ENCODE measurements around the gene CDK8.

Gene CDK8

GRCh38 chr13:26422036-26422435 lies 168.1 kb downstream of the CDK8 start:
- no peak overlapping the region for H3K4me3 ChIP-seq (ENCODE audit: low read depth, low read length)
- H3K36me3 ChIP-seq: no peaks in the 10 kb centered on the region
- TF ChIP-seq CTCF (IDR thresholded peaks at IDR 0.05; ENCODE audit: low read depth, low read length): no peak
- H3K27me3 ChIP-seq (ENCODE audit: insufficient read depth, low read depth, severe bottlenecking): no peaks in the 10 kb centered on the region
- no peak for DNase-seq
- H3K27ac ChIP-seq: no peak overlapping the region
- no peaks in the 10 kb centered on the region for H3K9me3 ChIP-seq (ENCODE audit: severe bottlenecking)

- no peaks in the 10 kb centered on the region for H3K36me3 ChIP-seq
- H3K4me3 ChIP-seq (ENCODE audit: low read depth, low read length): no peak overlapping the region
- no peak for TF ChIP-seq CTCF (IDR thresholded peaks at IDR 0.05; ENCODE audit: low read depth, low read length)
- DNase-seq: no peak
- H3K9me3 ChIP-seq (ENCODE audit: severe bottlenecking): no peaks in the 10 kb centered on the region
- no peaks in the 10 kb centered on the region for H3K27me3 ChIP-seq (ENCODE audit: insufficient read depth, low read depth, severe bottlenecking)
- no peak overlapping the region for H3K27ac ChIP-seq
These were observed 169.7 kb downstream of the CDK8 start for GRCh38 chr13:26423629-26424028.

- no peaks in the 10 kb centered on the region for H3K36me3 ChIP-seq
- H3K4me3 ChIP-seq (ENCODE audit: low read depth, low read length): no peak overlapping the region
- DNase-seq: no peak
- no peaks in the 10 kb centered on the region for H3K27me3 ChIP-seq (ENCODE audit: insufficient read depth, low read depth, severe bottlenecking)
- no peak for TF ChIP-seq CTCF (IDR thresholded peaks at IDR 0.05; ENCODE audit: low read depth, low read length)
- H3K9me3 ChIP-seq (ENCODE audit: severe bottlenecking): no peaks in the 10 kb centered on the region
- H3K27ac ChIP-seq: no peak overlapping the region
These were observed 170.3 kb downstream of the CDK8 start for GRCh38 chr13:26424181-26424580.

GRCh38 chr13:26425443-26426358 lies 171.8 kb downstream of the CDK8 start:
- Histone ChIP-seq H3K27ac (no peak overlapping the region), H3K4me3 (ENCODE audit: low read depth, low read length) (no peak overlapping the region), H3K9me3 (ENCODE audit: severe bottlenecking) (no peaks in the 10 kb centered on the region), H3K27me3 (ENCODE audit: insufficient read depth, low read depth, severe bottlenecking) (no peaks in the 10 kb centered on the region), H3K36me3 (no peaks in the 10 kb centered on the region)
- no peak for TF ChIP-seq CTCF (IDR thresholded peaks at IDR 0.05; ENCODE audit: low read depth, low read length)
- DNase-seq: no peak

- no peak overlapping the region for H3K27ac ChIP-seq
- no peak for TF ChIP-seq CTCF (IDR thresholded peaks at IDR 0.05; ENCODE audit: low read depth, low read length)
- no peak for DNase-seq
- no peaks in the 10 kb centered on the region for H3K27me3 ChIP-seq (ENCODE audit: insufficient read depth, low read depth, severe bottlenecking)
- peaks cover 31% of the 10 kb centered on the region for H3K9me3 ChIP-seq (ENCODE audit: severe bottlenecking)
- H3K4me3 ChIP-seq (ENCODE audit: low read depth, low read length): no peak overlapping the region
- H3K36me3 ChIP-seq: no peaks in the 10 kb centered on the region
These were observed 179.8 kb downstream of the CDK8 start for GRCh38 chr13:26433776-26434175.

Measured in WERI-Rb-1 (cell line).